GM12878 (cell line): ENCODE results near the gene PRSS2. TPM values are rescaled to one million over a fixed set of nuclear protein-coding genes. Genes with fewer than 3 reads are reported as not detected.

Source experiments
- ATAC-seq: fragments of 200-7000 bp; cut with Tn5 transposase; 3 replicates; pipeline ENCODE4 v1.9.1; 2020; ENCODE audit warnings: mild to moderate bottlenecking, moderate library complexity
- BruUV-seq: library from RNA; stranded (reverse); fragments of 400-500 nt; replicated peaks from 2 replicates; lab custom pipeline; 2021; lab: Mats Ljungman, UMichigan
- CTCF ChIA-PET: fragments of 300-600 bp; sonication (Branson Sonifier 250); formaldehyde crosslinking; extraction: SDS; loops from one replicate; lab custom pipeline; 2021; ENCODE audit warnings: inconsistent platforms; lab: Yijun Ruan, JAX
- POLR2A ChIA-PET: fragments of 350-600 bp; formaldehyde crosslinking; extraction: SDS; loops from one replicate; lab custom pipeline; 2021; ENCODE audit warnings: inconsistent platforms; lab: Charles Lee
- RAD21 ChIA-PET: fragments of 300-600 bp; sonication (Branson Sonifier 250); formaldehyde crosslinking; loops from one replicate; lab custom pipeline; 2023; ENCODE audit warnings: antibody characterized with exemption; ENCODE audit not compliant: unreplicated experiment; lab: Charles Lee
- SMC1A ChIA-PET: fragments of 300-600 bp; sonication (Branson Sonifier 250); formaldehyde crosslinking; loops from one replicate; lab custom pipeline; 2023; ENCODE audit not compliant: unreplicated experiment, uncharacterized antibody; lab: Charles Lee
- DNase-seq: peaks from one replicate; pipeline ENCODE4 v3.0.0-alpha.2; 2011; ENCODE audit warnings: low read depth, low spot score
- FAIRE-seq: peaks from 3 replicates; lab custom pipeline; 2011; peaks lifted over from hg19 to GRCh38; lab: Jason Lieb, UNC
- H2AFZ ChIP-seq: 2 replicates; pipeline ENCODE4 v1.6.0; 2011; ENCODE audit warnings: low read depth, low read length, control low read depth; ENCODE audit not compliant: control insufficient read depth
- H3K27ac ChIP-seq: 2 replicates; pipeline ENCODE4 v1.5.1; 2011; ENCODE audit warnings: control low read depth; ENCODE audit not compliant: control insufficient read depth, insufficient read depth
- H3K27me3 ChIP-seq, 2 experiments: replicated peaks in 1 of 2; 2 replicates each; pipeline versions ENCODE4 v1.6.0 to v1.6.1; 2011; ENCODE audit warnings: low read length in 1 of 2; ENCODE audit not compliant: control insufficient read depth in 2 of 2, insufficient read depth in 2 of 2
- H3K36me3 ChIP-seq, 2 experiments: 2 replicates each; pipeline ENCODE4 v1.5.1; 2011; ENCODE audit warnings: low read length in 1 of 2; ENCODE audit not compliant: control insufficient read depth in 2 of 2, insufficient read depth in 2 of 2
- H3K4me1 ChIP-seq: 2 replicates; pipeline ENCODE4 v1.6.1; 2011; ENCODE audit warnings: mild to moderate bottlenecking, low read length, moderate library complexity, mixed read lengths; ENCODE audit not compliant: control insufficient read depth, insufficient read depth
- H3K4me2 ChIP-seq: 2 replicates; pipeline ENCODE4 v1.6.0; 2011; ENCODE audit warnings: control low read depth; ENCODE audit not compliant: control insufficient read depth, insufficient read depth
- H3K4me3 ChIP-seq: fragments of 200-600 bp; sonication (generic); 2 replicates; pipeline ENCODE4 v1.5.1; 2016
- H3K79me2 ChIP-seq: 2 replicates; pipeline ENCODE4 v1.6.0; 2011; ENCODE audit warnings: low read length; ENCODE audit not compliant: control insufficient read depth, insufficient read depth
- H3K9ac ChIP-seq: 2 replicates; pipeline ENCODE4 v1.8.0; 2011; ENCODE audit warnings: low read length, control low read depth, mixed read lengths; ENCODE audit not compliant: control insufficient read depth, insufficient read depth
- H3K9me3 ChIP-seq: replicated peaks from 3 replicates; pipeline ENCODE4 v1.5.1; 2011; ENCODE audit warnings: mild to moderate bottlenecking, low read length; ENCODE audit not compliant: control insufficient read depth, insufficient read depth
- H4K20me1 ChIP-seq: 2 replicates; pipeline ENCODE4 v1.6.0; 2011; ENCODE audit not compliant: control insufficient read depth, insufficient read depth
- PKNOX1 ChIP-seq: fragments of 450-650 bp; IDR thresholded peaks from 2 replicates; pipeline ENCODE4 v1.6.1; 2016; ENCODE audit warnings: mild to moderate bottlenecking
- SKIL ChIP-seq: fragments of 450-650 bp; IDR thresholded peaks from 2 replicates; pipeline ENCODE4 v1.6.1; 2017; ENCODE audit warnings: mild to moderate bottlenecking, low read depth, inconsistent platforms; ENCODE audit not compliant: poor library complexity, severe bottlenecking
- SPI1 ChIP-seq: IDR thresholded peaks from 2 replicates; pipeline ENCODE4 v1.6.1; 2011; ENCODE audit warnings: low read depth, mild to moderate bottlenecking, low read length, moderate library complexity, borderline replicate concordance; ENCODE audit not compliant: insufficient read depth
- WGBS: methylation state at CpG from one replicate; pipeline ENCODE4 v1.1.6; 2016; ENCODE audit warnings: low lambda C conversion rate; ENCODE audit not compliant: insufficient replicate concordance, insufficient coverage; ENCODE audit errors: missing lambda C conversion rate; 5-methylcytosine and 5-hydroxymethylcytosine counted together
- in situ Hi-C: fragments of 300-500 bp; cut with MboI; formaldehyde crosslinking; loops from 9 replicates; pipeline ENCODE4 v1.14.3; 2018; ENCODE audit warnings: mixed read lengths
- intact Hi-C: fragments of 100-400 bp; cut with micrococcal nuclease; formaldehyde crosslinking; loops from one replicate; pipeline ENCODE4 v1.14.2; 2022; ENCODE audit not compliant: unreplicated experiment
- polyA plus RNA-seq, 11 experiments: library from polyadenylated mRNA; depleted of rRNA in 4 of 11; unstranded in 6 of 11; stranded (reverse) in 5 of 11; fragments of >200 nt; fragmentation: Nextera tagmentation in 4 of 11; fragmentation: Illumina TruSeq in 1 of 11; extraction: Ambion mirVana in 4 of 11; extraction: Trizol in 1 of 11; gene quantifications; 1 replicate in 1 of 11; 2 replicates in 10 of 11; pipeline versions ENCODE4 v1.2.1 to v1.2.3, GENCODE V29; 2011 to 2016; ENCODE audit warnings: inconsistent platforms in 2 of 11, missing spikeins in 2 of 11, low read depth in 1 of 11
- total RNA-seq, 4 experiments: library from RNA; depleted of rRNA in 3 of 4; stranded (reverse); fragments of >200 nt in 3 of 4; fragmentation: Illumina TruSeq in 1 of 4; extraction: Trizol in 1 of 4; gene quantifications; 2 replicates each; pipeline versions ENCODE4 v1.2.1 to v1.2.3, GENCODE V29; 2013 to 2021

The PRSS2 gene
- total and polyA plus RNA-seq, 10 of the 15 experiments (the other 5 are each of a cell fraction or from before 2014, with no cell fraction given): 0.21 to 28.8 (median 0.41) TPM; not detected in 7

GRCh38 chr7:142806022-142806356, 35.2 kb downstream of the PRSS2 start:
- ChIA-PET RAD21 (interaction anchor here (7.9 to 13.5 kb wide), 2 partner anchors 15 to 35 kb away, joined by 118 to 813 read pairs; partner anchors contain the start of gene PRSS2), POLR2A (interaction anchor here (0.9 to 15.3 kb wide), 2 partner anchors 14 to 26 kb away, joined by 4 to 325 read pairs; no protein-coding TSS in a partner anchor), CTCF (interaction anchor here (2.0 to 28.6 kb wide), 2 partner anchors 18 to 174 kb away, joined by 14 to 1055 read pairs; no protein-coding TSS in a partner anchor), SMC1A (interaction anchor here (9.8 to 12.9 kb wide), 2 partner anchors 18 to 92 kb away, joined by 205 to 786 read pairs; no protein-coding TSS in a partner anchor)
- Histone ChIP-seq H3K27me3 (no peaks in the 10 kb centered on the region), H3K79me2 (no peaks in the 10 kb centered on the region), H3K9me3 (no peaks in the 10 kb centered on the region), H3K36me3 (peaks cover 0 to 2% of the 10 kb centered on the region in 2 experiments; a peak in 2 of 4 replicates), H4K20me1 (no peaks in the 10 kb centered on the region), H3K4me2 (no peak overlapping the region), H3K4me3 (no peak overlapping the region), H3K4me1 (peaks cover 56% of the 10 kb centered on the region), H2AFZ (no peak overlapping the region), H3K9ac (no peak overlapping the region), H3K27ac (no peak overlapping the region)
- no peak for ATAC-seq
- DNase-seq: no peak
- BruUV-seq: no TSS peak
- in situ Hi-C loops (loop anchor here (10.0 kb wide), 1 partner anchor 1241 kb away; no protein-coding TSS in a partner anchor), intact Hi-C loops (no loop called here)
- no peak for FAIRE-seq
- 92% methylated on average over 2 of the region's 2 CpGs for WGBS
- TF ChIP-seq PKNOX1 (no peak), SPI1 (no peak), SKIL (no peak)
